DOHH2 (cell line): Measurements from ENCODE around the gene PCP4.

ENCODE experiments used
- H3F3A ChIP-seq: fragments of 200-600 bp; sonication (generic), shearing (Covaris generic); 2 replicates; pipeline ENCODE4 v1.6.0; 2016; ENCODE audit warnings: antibody characterized with exemption, mild to moderate bottlenecking; ENCODE audit not compliant: control insufficient read depth, insufficient read depth
- H3K27ac ChIP-seq: fragments of 200-600 bp; sonication (generic); 2 replicates; pipeline ENCODE4 v1.5.1; 2014; ENCODE audit warnings: low read depth, mild to moderate bottlenecking, low read length, moderate library complexity
- H3K27me3 ChIP-seq: fragments of 200-600 bp; sonication (generic); 2 replicates; pipeline ENCODE4 v1.6.1; 2014; ENCODE audit warnings: mild to moderate bottlenecking, low read length, mixed read lengths; ENCODE audit not compliant: control insufficient read depth
- H3K36me3 ChIP-seq: fragments of 200-600 bp; sonication (generic); 2 replicates; pipeline ENCODE4 v1.6.1; 2014; ENCODE audit warnings: mild to moderate bottlenecking, low read length, moderate library complexity, mixed read lengths; ENCODE audit not compliant: control insufficient read depth
- H3K4me1 ChIP-seq: fragments of 200-600 bp; sonication (generic); 2 replicates; pipeline ENCODE4 v1.6.1; 2014; ENCODE audit warnings: mild to moderate bottlenecking, low read length, mixed read lengths; ENCODE audit not compliant: control insufficient read depth
- H3K4me2 ChIP-seq: fragments of 200-600 bp; sonication (generic); 2 replicates; pipeline ENCODE4 v1.6.0; 2014; ENCODE audit warnings: mild to moderate bottlenecking, low read length, moderate library complexity
- H3K4me3 ChIP-seq: fragments of 200-600 bp; sonication (generic); 2 replicates; pipeline ENCODE4 v1.5.1; 2014; ENCODE audit warnings: mild to moderate bottlenecking, low read length, mixed read lengths
- H3K79me2 ChIP-seq: fragments of 200-600 bp; sonication (generic); 2 replicates; pipeline ENCODE4 v1.6.1; 2014; ENCODE audit warnings: mild to moderate bottlenecking, low read length, mixed read lengths; ENCODE audit not compliant: control insufficient read depth
- H3K9me2 ChIP-seq: fragments of 200-600 bp; sonication (generic); replicated peaks from 2 replicates; pipeline ENCODE4 v1.6.1; 2014; ENCODE audit warnings: mild to moderate bottlenecking, low read length, mixed read lengths; ENCODE audit not compliant: control insufficient read depth
- H3K9me3 ChIP-seq: fragments of 200-600 bp; sonication (generic); 2 replicates; pipeline ENCODE4 v1.6.1; 2014; ENCODE audit warnings: antibody characterized with exemption, low read length, mixed read lengths; ENCODE audit not compliant: control insufficient read depth, insufficient read depth
- H4K20me1 ChIP-seq: fragments of 200-600 bp; sonication (generic); 2 replicates; pipeline ENCODE4 v1.6.0; 2014; ENCODE audit warnings: low read depth, mild to moderate bottlenecking, antibody characterized with exemption, low read length, moderate library complexity; ENCODE audit not compliant: control insufficient read depth, insufficient read depth
- CTCF ChIP-seq: fragments of 200-600 bp; sonication (generic); IDR thresholded peaks from one replicate; pipeline ENCODE4 v1.5.1; 2014; ENCODE audit warnings: antibody characterized with exemption, mild to moderate bottlenecking, low read depth, low read length; ENCODE audit not compliant: poor library complexity, severe bottlenecking
- EZH2phosphoT487 ChIP-seq: fragments of 200-600 bp; sonication (generic); IDR thresholded peaks from 2 replicates; pipeline ENCODE4 v1.6.1; 2017; ENCODE audit warnings: borderline replicate concordance, mild to moderate bottlenecking, antibody characterized with exemption, low read length, moderate library complexity, mixed read lengths

The PCP4 gene

DNA sequence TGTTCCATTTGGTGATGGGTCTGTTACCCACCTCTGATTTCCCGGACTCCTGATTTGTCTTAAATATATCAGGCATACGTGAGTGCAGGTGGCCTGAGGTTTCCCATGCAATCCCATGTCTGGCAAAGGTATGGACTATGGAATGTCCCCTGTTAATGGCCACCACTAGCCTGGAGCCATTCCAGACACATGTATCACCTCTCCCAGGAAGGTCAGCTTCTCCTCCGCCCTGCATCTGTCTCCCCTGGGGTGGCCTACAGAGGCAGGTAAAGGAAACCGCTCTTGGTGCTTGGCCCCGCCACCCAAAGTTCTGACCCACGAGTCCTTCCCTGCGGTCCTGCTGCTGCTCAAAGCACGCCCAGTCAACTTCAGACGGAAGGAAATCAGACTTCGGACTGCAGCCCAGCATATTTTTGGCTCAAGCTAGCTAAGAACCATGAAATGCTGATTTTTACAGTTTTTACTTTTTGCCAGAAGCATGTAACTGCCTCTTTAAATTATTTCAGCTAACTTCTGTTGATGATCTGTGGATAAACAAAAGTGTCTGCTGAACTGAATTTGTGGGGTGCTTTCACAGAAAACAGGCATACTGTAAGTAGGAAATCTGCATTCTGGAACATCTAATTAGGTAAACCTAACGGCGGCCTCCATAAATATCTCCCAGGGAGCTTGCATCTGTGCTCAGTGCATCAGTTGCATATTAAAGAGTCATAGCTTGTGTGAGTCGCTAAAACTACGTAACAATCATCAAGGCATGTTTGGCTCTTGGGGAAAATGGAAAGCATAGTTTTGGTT lies 105.9 kb downstream of the PCP4 start:
- Histone ChIP-seq H3K27me3 (no peaks in the 10 kb centered on the region), H3K36me3 (no peaks in the 10 kb centered on the region), H3F3A (no peaks in the 10 kb centered on the region), H3K4me1 (no peaks in the 10 kb centered on the region), H4K20me1 (no peaks in the 10 kb centered on the region), H3K9me2 (no peaks in the 10 kb centered on the region), H3K4me2 (no peak overlapping the region), H3K79me2 (no peaks in the 10 kb centered on the region), H3K27ac (no peak overlapping the region), H3K4me3 (no peak overlapping the region), H3K9me3 (peaks cover 5% of the 10 kb centered on the region; the same call in 1 of the 2 replicates)
- TF ChIP-seq EZH2phosphoT487: no peak
- TF ChIP-seq CTCF: no peak

DNA sequence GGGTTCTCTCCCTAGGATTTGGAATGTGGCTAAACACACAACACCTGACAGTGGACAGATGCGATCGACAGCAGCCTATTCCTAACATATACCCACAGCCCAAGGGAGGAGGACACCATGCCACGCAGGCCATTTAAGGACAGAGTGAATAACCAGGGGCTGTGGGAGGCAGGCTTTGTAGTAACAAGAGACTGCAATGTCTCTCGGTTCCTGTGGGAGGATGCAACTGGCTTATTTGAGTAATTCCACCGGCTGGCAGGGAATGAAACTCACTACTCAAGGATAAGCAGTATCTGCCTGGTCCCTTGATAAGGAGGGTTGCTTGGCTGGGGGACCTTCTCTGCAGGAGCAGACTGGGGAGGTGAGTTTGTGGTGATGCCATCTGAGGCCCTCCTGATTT lies 109.6 kb downstream of the PCP4 start:
- no peak for TF ChIP-seq CTCF
- no peak for TF ChIP-seq EZH2phosphoT487
- no peak overlapping the region for H3K4me3 ChIP-seq
- no peaks in the 10 kb centered on the region for H3K79me2 ChIP-seq
- H3F3A ChIP-seq: no peaks in the 10 kb centered on the region
- H4K20me1 ChIP-seq: no peaks in the 10 kb centered on the region
- H3K4me1 ChIP-seq: no peaks in the 10 kb centered on the region
- H3K9me3 ChIP-seq: peaks cover 5% of the 10 kb centered on the region; the same call in 1 of the 2 replicates
- H3K4me2 ChIP-seq: no peak overlapping the region
- no peaks in the 10 kb centered on the region for H3K9me2 ChIP-seq
- H3K27me3 ChIP-seq: no peaks in the 10 kb centered on the region
- H3K27ac ChIP-seq: no peak overlapping the region
- no peaks in the 10 kb centered on the region for H3K36me3 ChIP-seq
